BE2C (cell line): ENCODE data around the gene GPR162.
A peak's percentile ranks its signal among the peaks of the same experiment; 100 is the strongest.

Experiments
- DNase-seq: peaks from one replicate; pipeline ENCODE4 v3.0.0-alpha.2; 2020
- H3K27me3 ChIP-seq: fragments of 250-450 bp; sonication (Bioruptor Pico); 2 replicates; pipeline ENCODE4 v1.5.1; 2020; ENCODE audit warnings: mild to moderate bottlenecking
- H3K36me3 ChIP-seq: fragments of 250-450 bp; sonication (Bioruptor Pico); 2 replicates; pipeline ENCODE4 v1.5.1; 2020; ENCODE audit warnings: mild to moderate bottlenecking
- H3K4me1 ChIP-seq: fragments of 250-450 bp; sonication (Bioruptor Pico); 2 replicates; pipeline ENCODE4 v1.5.1; 2020
- H3K4me3 ChIP-seq: 2 replicates; pipeline ENCODE4 v1.5.1; 2011; ENCODE audit warnings: low read depth, low read length
- H3K9me3 ChIP-seq: fragments of 250-450 bp; sonication (Bioruptor Pico); 2 replicates; pipeline ENCODE4 v1.5.1; 2020
- CTCF ChIP-seq: IDR thresholded peaks from 2 replicates; pipeline ENCODE4 v1.5.1; 2012; ENCODE audit warnings: mild to moderate bottlenecking, low read depth, low read length

GPR162 gene

GRCh38 chr12:6827437-6827911 is 5.9 kb downstream of the GPR162 start:
- Histone ChIP-seq H3K9me3 (no peaks in the 10 kb centered on the region), H3K4me3 (peak overlapping the region; percentile 42), H3K4me1 (peaks cover 10% of the 10 kb centered on the region), H3K27me3 (no peaks in the 10 kb centered on the region), H3K36me3 (peaks cover 28% of the 10 kb centered on the region)
- TF ChIP-seq CTCF, result no peak
- DNase-seq, result peak; percentile 96

GRCh38 chr12:6827982-6828780 is 6.6 kb downstream of the GPR162 start, which contains the start of gene P3H3:
Gene P3H3, plus strand, starts transcription at chr12:6828407. Its CDS starts 34 bp downstream, at chr12:6828441.
- no peaks in the 10 kb centered on the region for H3K9me3 ChIP-seq
- peak within 1 kb of the TSS; percentile 98 for H3K4me3 ChIP-seq
- peaks cover 33% of the 10 kb centered on the region for H3K36me3 ChIP-seq
- H3K27me3 ChIP-seq, result no peaks in the 10 kb centered on the region
- peak; percentile 73 for DNase-seq
- H3K4me1 ChIP-seq, result peaks cover 10% of the 10 kb centered on the region
- TF ChIP-seq CTCF, result no peak

- H3K9me3 ChIP-seq, result no peaks in the 10 kb centered on the region
- DNase-seq, result no peak
- H3K27me3 ChIP-seq, result no peaks in the 10 kb centered on the region
- peaks cover 10% of the 10 kb centered on the region for H3K4me1 ChIP-seq
- peak overlapping the region; percentile 98 for H3K4me3 ChIP-seq
- TF ChIP-seq CTCF, result no peak
- peaks cover 40% of the 10 kb centered on the region for H3K36me3 ChIP-seq
Measured at GRCh38 chr12:6828781-6829535, 7.3 kb downstream of the GPR162 start.

- no peaks in the 10 kb centered on the region for H3K9me3 ChIP-seq
- H3K4me3 ChIP-seq, result peak overlapping the region; percentile 98
- peaks cover 47% of the 10 kb centered on the region for H3K36me3 ChIP-seq
- TF ChIP-seq CTCF, result peak; percentile 22
- peak; percentile 64 for DNase-seq
- no peaks in the 10 kb centered on the region for H3K27me3 ChIP-seq
- H3K4me1 ChIP-seq, result peaks cover 10% of the 10 kb centered on the region
Measured at GRCh38 chr12:6829536-6830220, 8.1 kb downstream of the GPR162 start.

- Histone ChIP-seq H3K36me3 (peaks cover 52% of the 10 kb centered on the region), H3K4me1 (peaks cover 6% of the 10 kb centered on the region), H3K4me3 (peak overlapping the region; percentile 98), H3K27me3 (no peaks in the 10 kb centered on the region), H3K9me3 (no peaks in the 10 kb centered on the region)
- TF ChIP-seq CTCF, result no peak
- no peak for DNase-seq
Measured at GRCh38 chr12:6830286-6830890, 8.8 kb downstream of the GPR162 start.
